ENCODE results near the gene E2F1. TPM values are rescaled to one million over a fixed set of nuclear protein-coding genes. Genes with fewer than 3 reads are reported as not detected.
A peak's percentile ranks its signal among the peaks of the same experiment; 100 is the strongest.

Gene E2F1
- polyA plus RNA-seq, 3 donors from 2014 or later: 1.5 to 2.5 (median 1.8) TPM

GRCh38 chr20:33689493-33689892 is 3.3 kb upstream of the E2F1 start:
- DNase-seq: no peak
- Mint-ChIP-seq H3K27ac (peak overlapping the region; percentile 19 to 88 (median 80)), H3K36me3 (no peaks in the 10 kb centered on the region), H3K4me1 (peaks cover 30 to 33% of the 10 kb centered on the region in 2 donors), H3K27me3 (ENCODE audit: low read depth in 3 of 3) (peaks cover 0 to 2% (median 0%) of the 10 kb centered on the region in 3 donors), H3K4me3 (peak overlapping the region in 2 of 5 donors; percentile 72 to 73), H3K9me3 (no peaks in the 10 kb centered on the region)

DNA sequence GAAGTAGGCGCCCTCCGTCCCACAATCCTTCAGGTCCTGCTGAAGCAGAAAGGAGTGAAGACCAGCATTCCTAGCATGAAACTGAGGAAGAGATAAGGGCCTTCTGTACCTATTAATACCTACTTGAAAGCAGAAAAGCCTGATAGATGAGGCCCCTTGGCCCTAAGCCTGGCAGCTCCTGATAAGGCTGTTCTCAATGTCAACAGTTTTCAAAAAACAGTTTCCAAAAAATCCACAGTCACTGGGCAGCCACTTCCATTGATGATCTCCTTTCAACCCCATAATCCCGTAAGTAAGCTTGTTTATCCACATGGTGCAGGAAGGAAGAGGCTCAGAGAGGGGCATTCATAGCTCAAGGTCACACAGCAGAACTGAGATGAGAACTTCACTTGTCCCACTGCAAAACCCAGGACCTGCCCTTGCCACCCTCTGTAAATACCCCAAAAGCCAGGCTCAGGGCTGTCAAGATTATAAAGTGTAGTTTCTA is 2.8 kb upstream of the E2F1 start:
- Mint-ChIP-seq H3K9me3 (no peaks in the 10 kb centered on the region), H3K27me3 (ENCODE audit: low read depth in 3 of 3) (peaks cover 0 to 2% (median 0%) of the 10 kb centered on the region in 3 donors), H3K4me1 (peaks cover 30 to 33% of the 10 kb centered on the region in 2 donors), H3K27ac (peak overlapping the region; percentile 4 to 74 (median 30)), H3K36me3 (no peaks in the 10 kb centered on the region), H3K4me3 (no peak overlapping the region)
- DNase-seq: no peak

- no peaks in the 10 kb centered on the region for H3K36me3 Mint-ChIP-seq
- H3K4me3 Mint-ChIP-seq: no peak overlapping the region
- H3K27me3 Mint-ChIP-seq (ENCODE audit: low read depth in 3 of 3): peaks cover 0 to 2% (median 0%) of the 10 kb centered on the region in 3 donors
- DNase-seq: no peak
- peaks cover 30 to 33% of the 10 kb centered on the region in 2 donors for H3K4me1 Mint-ChIP-seq
- peak overlapping the region; percentile 19 to 74 (median 58) for H3K27ac Mint-ChIP-seq
- no peaks in the 10 kb centered on the region for H3K9me3 Mint-ChIP-seq
Measured at GRCh38 chr20:33687993-33688937, 2.1 kb upstream of the E2F1 start.

GRCh38 chr20:33687370-33687915 is 1.3 kb upstream of the E2F1 start:
- peak overlapping the region in 4 of 6 donors; percentile 40 to 91 (median 66) for H3K27ac Mint-ChIP-seq
- peaks cover 30 to 33% of the 10 kb centered on the region in 2 donors for H3K4me1 Mint-ChIP-seq
- no peaks in the 10 kb centered on the region for H3K9me3 Mint-ChIP-seq
- no peak for DNase-seq
- H3K36me3 Mint-ChIP-seq: no peaks in the 10 kb centered on the region
- peaks cover 0 to 2% (median 0%) of the 10 kb centered on the region in 3 donors for H3K27me3 Mint-ChIP-seq (ENCODE audit: low read depth in 3 of 3)
- H3K4me3 Mint-ChIP-seq: peak overlapping the region in 3 of 5 donors; percentile 79 to 91 (median 90)

DNA sequence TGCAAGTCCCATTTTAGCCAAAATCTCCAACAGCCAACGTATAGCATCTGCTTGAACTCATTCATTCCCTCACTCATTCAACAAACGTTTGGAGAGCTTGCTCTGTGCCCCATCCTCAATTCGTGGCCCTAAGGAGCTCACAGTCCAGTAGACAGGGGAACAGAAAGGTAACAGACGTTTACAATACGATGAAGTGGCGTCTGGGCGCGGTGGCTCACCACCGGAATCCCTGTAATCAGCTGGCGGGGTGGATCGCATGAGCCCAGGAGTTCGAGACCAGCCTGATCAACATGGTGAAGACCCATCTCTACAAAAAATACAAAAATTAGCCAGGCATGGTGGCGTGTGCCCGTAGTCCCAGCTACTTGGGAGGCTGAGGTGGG is 790 bp upstream of the E2F1 start:
- DNase-seq: no peak
- H3K9me3 Mint-ChIP-seq: no peaks in the 10 kb centered on the region
- H3K4me1 Mint-ChIP-seq: peaks cover 30 to 35% of the 10 kb centered on the region in 2 donors
- peak overlapping the region; percentile 76 to 95 (median 88) for H3K27ac Mint-ChIP-seq
- H3K36me3 Mint-ChIP-seq: no peaks in the 10 kb centered on the region
- peaks cover 0 to 2% (median 0%) of the 10 kb centered on the region in 3 donors for H3K27me3 Mint-ChIP-seq (ENCODE audit: low read depth in 3 of 3)
- H3K4me3 Mint-ChIP-seq: peak overlapping the region; percentile 79 to 91 (median 86)

DNA sequence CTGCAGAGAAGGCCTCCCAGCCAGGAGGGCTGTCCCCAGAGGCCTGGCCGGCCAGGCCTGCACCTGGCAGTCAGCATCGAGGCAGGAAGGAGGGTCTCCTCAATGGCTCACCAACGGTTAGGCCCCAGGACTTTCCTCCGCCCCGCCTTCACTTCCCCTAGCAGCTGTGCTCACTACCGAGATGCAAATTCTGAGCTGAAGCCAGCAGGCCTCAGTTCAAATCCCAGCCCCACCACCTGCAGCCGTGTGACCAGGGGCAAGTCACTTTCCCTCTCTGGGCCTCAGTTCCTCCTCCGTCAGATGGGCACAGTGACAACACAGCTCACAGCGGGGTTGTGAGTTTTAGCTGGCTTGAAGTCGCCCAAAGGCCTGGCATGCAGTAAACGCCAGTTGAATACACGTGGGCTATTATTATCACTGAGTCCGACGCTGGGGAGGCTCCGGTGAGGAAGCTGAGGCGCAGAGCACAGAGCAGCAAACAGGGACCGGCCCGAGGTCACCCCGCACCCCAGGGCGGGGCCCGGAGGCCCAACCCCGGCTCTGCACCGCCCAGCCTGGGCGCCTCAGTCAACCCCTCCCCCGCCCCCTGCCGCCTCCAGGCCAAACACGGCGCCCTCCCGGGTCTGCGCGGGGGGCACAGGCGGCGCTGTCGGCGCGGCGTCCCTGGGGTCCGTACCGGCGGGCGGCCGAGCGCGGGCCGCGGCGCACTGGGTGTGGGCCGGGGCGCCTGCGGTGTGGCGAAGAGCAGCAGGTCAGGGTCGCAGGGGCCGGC is 671 bp downstream of the E2F1 start:
- Mint-ChIP-seq H3K4me3 (peak overlapping the region; percentile 64 to 66 (median 66)), H3K4me1 (peaks cover 26 to 39% of the 10 kb centered on the region in 2 donors), H3K27ac (peak overlapping the region in 1 of 6 donors; percentile 34), H3K9me3 (no peaks in the 10 kb centered on the region), H3K36me3 (no peaks in the 10 kb centered on the region), H3K27me3 (ENCODE audit: low read depth in 3 of 3) (peaks cover 0 to 2% (median 0%) of the 10 kb centered on the region in 3 donors)
- DNase-seq: peak in 2 of 3 donors; percentile 26 to 27

GRCh38 chr20:33684533-33685327 is 1.5 kb downstream of the E2F1 start:
- H3K9me3 Mint-ChIP-seq: no peaks in the 10 kb centered on the region
- no peak overlapping the region for H3K27ac Mint-ChIP-seq
- H3K4me1 Mint-ChIP-seq: peaks cover 20 to 31% of the 10 kb centered on the region in 2 donors
- peak overlapping the region; percentile 27 to 64 (median 39) for H3K4me3 Mint-ChIP-seq
- DNase-seq: no peak
- H3K36me3 Mint-ChIP-seq: no peaks in the 10 kb centered on the region
- peaks cover 0 to 2% (median 0%) of the 10 kb centered on the region in 3 donors for H3K27me3 Mint-ChIP-seq (ENCODE audit: low read depth in 3 of 3)

DNA sequence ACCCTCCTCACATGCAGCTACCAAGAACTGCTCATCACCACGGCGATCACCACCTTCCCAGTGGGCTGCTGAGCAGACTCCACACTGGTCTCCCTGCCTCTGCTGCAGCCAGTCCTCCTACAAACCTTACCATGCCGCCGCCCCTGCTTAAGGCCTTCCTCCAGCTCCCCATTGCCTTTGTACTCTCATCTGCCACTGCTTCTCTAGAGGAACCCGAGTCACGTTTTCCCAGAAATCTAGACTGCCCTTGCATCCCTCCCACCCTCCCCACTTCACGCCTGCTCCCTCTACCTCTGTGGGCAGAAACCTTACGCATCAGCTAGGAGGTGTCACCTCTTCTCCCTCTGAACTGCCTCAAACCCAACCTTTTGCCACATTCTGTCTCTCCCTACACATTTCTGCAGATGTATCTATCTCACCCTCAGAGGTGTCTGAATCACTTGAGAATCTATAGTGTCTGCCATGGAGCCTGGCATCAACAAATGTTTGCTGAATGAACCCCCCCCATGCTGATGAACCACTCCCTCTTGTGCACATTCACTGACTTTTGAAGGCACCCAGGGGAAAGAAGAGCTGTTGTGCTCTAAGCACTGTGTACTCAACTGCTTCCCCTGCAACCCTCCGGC is 4.3 kb downstream of the E2F1 start:
- H3K27ac Mint-ChIP-seq: no peak overlapping the region
- DNase-seq: no peak
- peaks cover 0 to 2% (median 0%) of the 10 kb centered on the region in 3 donors for H3K27me3 Mint-ChIP-seq (ENCODE audit: low read depth in 3 of 3)
- H3K36me3 Mint-ChIP-seq: no peaks in the 10 kb centered on the region
- no peaks in the 10 kb centered on the region for H3K9me3 Mint-ChIP-seq
- H3K4me3 Mint-ChIP-seq: no peak overlapping the region
- H3K4me1 Mint-ChIP-seq: peaks cover 12 to 16% of the 10 kb centered on the region in 2 donors

- no peak overlapping the region for H3K4me3 Mint-ChIP-seq
- peaks cover 0 to 2% (median 0%) of the 10 kb centered on the region in 3 donors for H3K27me3 Mint-ChIP-seq (ENCODE audit: low read depth in 3 of 3)
- H3K4me1 Mint-ChIP-seq: peaks cover 8 to 11% of the 10 kb centered on the region in 2 donors
- H3K36me3 Mint-ChIP-seq: no peaks in the 10 kb centered on the region
- no peaks in the 10 kb centered on the region for H3K9me3 Mint-ChIP-seq
- H3K27ac Mint-ChIP-seq: no peak overlapping the region
- DNase-seq: no peak
Measured at GRCh38 chr20:33681288-33681687, 4.9 kb downstream of the E2F1 start.

DNA sequence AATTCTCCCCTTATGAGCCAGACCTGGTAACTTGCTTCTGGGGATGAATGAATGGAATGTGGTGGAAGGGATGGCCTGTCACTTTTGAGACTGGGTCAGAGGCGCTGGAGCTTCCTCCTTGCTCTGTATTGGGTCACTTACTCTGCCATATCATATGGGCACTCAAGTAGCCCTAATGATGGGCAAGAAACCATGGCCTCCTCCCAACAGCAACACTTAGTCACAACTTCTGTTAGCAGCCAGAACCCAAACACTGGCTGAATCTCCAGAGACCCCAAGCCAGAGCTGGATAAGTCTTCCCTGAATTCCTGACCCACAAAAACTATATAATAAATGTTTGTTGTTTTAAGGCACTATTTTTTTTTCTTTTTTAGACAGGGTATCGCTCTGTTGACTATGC is 5.5 kb downstream of the E2F1 start:
- Mint-ChIP-seq H3K27ac (peak overlapping the region in 1 of 6 donors; percentile 64), H3K4me3 (no peak overlapping the region), H3K9me3 (no peaks in the 10 kb centered on the region), H3K27me3 (ENCODE audit: low read depth in 3 of 3) (peaks cover 0 to 2% (median 0%) of the 10 kb centered on the region in 3 donors), H3K4me1 (peaks cover 6 to 11% of the 10 kb centered on the region in 2 donors), H3K36me3 (no peaks in the 10 kb centered on the region)
- DNase-seq: no peak

DNA sequence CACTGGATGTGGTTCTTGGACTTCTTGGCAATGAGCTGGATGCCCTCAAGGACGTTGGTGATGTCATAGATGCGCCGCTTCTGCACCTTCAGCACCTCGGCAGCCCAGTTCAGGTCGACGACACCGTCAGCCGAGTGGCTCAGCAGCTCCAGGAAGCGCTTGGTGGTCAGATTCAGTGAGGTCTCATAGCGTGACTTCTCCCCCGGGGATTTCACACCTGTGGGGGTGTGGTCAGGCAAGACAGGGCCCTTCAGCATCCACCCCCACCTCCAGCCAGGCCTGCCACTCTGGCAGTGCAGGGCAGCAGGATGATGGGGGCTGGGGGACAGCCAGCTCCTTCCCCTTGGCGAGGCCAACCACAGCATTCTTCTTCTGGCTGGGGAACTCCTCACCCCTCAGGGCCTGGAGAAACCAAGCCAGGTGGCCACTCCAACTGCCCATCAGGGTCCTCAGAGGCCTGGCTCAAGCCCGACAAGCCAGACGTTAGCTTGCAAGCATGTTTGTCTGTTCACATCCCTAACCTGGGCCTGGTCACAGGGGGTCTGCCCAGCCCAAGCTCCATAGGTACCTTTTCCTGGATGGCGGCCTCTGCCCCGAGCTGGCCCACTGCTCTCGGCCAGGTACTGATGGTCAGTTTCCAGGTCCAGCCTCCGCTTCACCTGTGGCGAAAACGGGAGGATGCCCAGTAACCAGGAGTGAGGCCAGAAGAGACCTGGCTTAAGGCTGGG is 6.3 kb downstream of the E2F1 start:
- H3K4me3 Mint-ChIP-seq: no peak overlapping the region
- H3K9me3 Mint-ChIP-seq: no peaks in the 10 kb centered on the region
- H3K36me3 Mint-ChIP-seq: no peaks in the 10 kb centered on the region
- peaks cover 6 to 15% of the 10 kb centered on the region in 2 donors for H3K4me1 Mint-ChIP-seq
- peak in 2 of 3 donors; percentile 25 to 29 for DNase-seq
- peak overlapping the region in 1 of 6 donors; percentile 62 for H3K27ac Mint-ChIP-seq
- peaks cover 0 to 2% (median 0%) of the 10 kb centered on the region in 3 donors for H3K27me3 Mint-ChIP-seq (ENCODE audit: low read depth in 3 of 3)
